ENCODE measurements around the gene RGS3. TPM values are rescaled to one million over a fixed set of nuclear protein-coding genes. Genes with fewer than 3 reads are reported as not detected.
A peak's percentile ranks its signal among the peaks of the same experiment; 100 is the strongest.

The RGS3 gene
- total and polyA plus RNA-seq, 2 of the 13 experiments (the other 11 are each of a cell fraction or from before 2014, with no cell fraction given): 17.1 to 28.8 TPM

- ChIA-PET POLR2A (no interaction called here), CTCF (ENCODE audit: low intra/inter-chr PET ratio, low total read pairs) (no interaction called here)
- H3K4me3 ChIP-seq (replicated peaks in 1 of 3; ENCODE audit: insufficient read depth in 1 of 3, low read depth in 2 of 3, low read length in 3 of 3): no peak overlapping the region
- BruUV-seq (replicated peaks): no TSS peak
- intact Hi-C loops (cut with micrococcal nuclease; ENCODE audit: unreplicated experiment) (no loop called here), in situ Hi-C loops (cut with HindIII; ENCODE audit: extremely low pct_ligation_motif_present, low pct_unique_long_range_greater_than_20kb) (no loop called here)
- peaks cover 38 to 72% of the 10 kb centered on the region in 2 experiments for H3K36me3 ChIP-seq (replicated peaks in 1 of 2; ENCODE audit: control insufficient read depth in 1 of 2, insufficient read depth in 2 of 2, low read length in 2 of 2)
- no peak overlapping the region for H3K4me2 ChIP-seq (ENCODE audit: low read depth, low read length)
- no peaks in the 10 kb centered on the region for H3K9me3 ChIP-seq (ENCODE audit: low read length)
- DNase-seq (ENCODE audit: low spot score) (peak; percentile 37), FAIRE-seq (no peak), ATAC-seq (peak; percentile 51)
- H4K20me1 ChIP-seq (ENCODE audit: insufficient read depth, low read length): no peaks in the 10 kb centered on the region
- no peaks in the 10 kb centered on the region for H3K27me3 ChIP-seq (ENCODE audit: control insufficient read depth in 1 of 2, insufficient read depth in 2 of 2, low read length in 2 of 2)
- H3K4me1 ChIP-seq (ENCODE audit: insufficient read depth, low read length): no peaks in the 10 kb centered on the region
- no peak overlapping the region for H3K27ac ChIP-seq (ENCODE audit: extremely low read length, insufficient read depth, low read length)
- TF ChIP-seq ZNF432 (CRISPR knock-in tag; IDR thresholded peaks at IDR 0.05; ENCODE audit: borderline replicate concordance) (no peak), ZFP37 (CRISPR knock-in tag; IDR thresholded peaks at IDR 0.05; ENCODE audit: borderline replicate concordance) (no peak), ZNF780A (CRISPR knock-in tag; IDR thresholded peaks at IDR 0.05) (no peak), HOXA7 (CRISPR knock-in tag; IDR thresholded peaks at IDR 0.05) (no peak), NFYC (CRISPR knock-in tag; IDR thresholded peaks at IDR 0.05) (peak; percentile 57), SUZ12 (IDR thresholded peaks at IDR 0.05; ENCODE audit: low read depth, low read length) (no peak), NFYB (CRISPR knock-in tag; IDR thresholded peaks at IDR 0.05) (peak; percentile 56; the same call in 1 of the 2 replicates), ZNF792 (CRISPR knock-in tag; IDR thresholded peaks at IDR 0.05) (no peak), ZNF652 (CRISPR knock-in tag; IDR thresholded peaks at IDR 0.05; ENCODE audit: borderline replicate concordance, low read depth) (peak; percentile 80)
- H3K9ac ChIP-seq (ENCODE audit: insufficient read depth, low read depth, low read length): no peak overlapping the region
- WGBS (ENCODE audit: low lambda C conversion rate): 99% methylated on average over 6 of the region's 12 CpGs
- no peaks in the 10 kb centered on the region for H3K79me2 ChIP-seq (ENCODE audit: insufficient read depth, low read length)
- H2AFZ ChIP-seq (ENCODE audit: low read length): no peak overlapping the region
Observed at GRCh38 chr9:113541019-113541900, 77.7 kb downstream of the RGS3 start.

GRCh38 chr9:113542006-113542405 lies 78.5 kb downstream of the RGS3 start:
- Histone ChIP-seq H3K4me2 (ENCODE audit: low read depth, low read length) (no peak overlapping the region), H3K27me3 (ENCODE audit: control insufficient read depth in 1 of 2, insufficient read depth in 2 of 2, low read length in 2 of 2) (no peaks in the 10 kb centered on the region), H3K9ac (ENCODE audit: insufficient read depth, low read depth, low read length) (no peak overlapping the region), H3K79me2 (ENCODE audit: insufficient read depth, low read length) (no peaks in the 10 kb centered on the region), H4K20me1 (ENCODE audit: insufficient read depth, low read length) (no peaks in the 10 kb centered on the region), H3K9me3 (ENCODE audit: low read length) (no peaks in the 10 kb centered on the region), H3K27ac (ENCODE audit: extremely low read length, insufficient read depth, low read length) (no peak overlapping the region), H3K4me3 (replicated peaks in 1 of 3; ENCODE audit: insufficient read depth in 1 of 3, low read depth in 2 of 3, low read length in 3 of 3) (no peak overlapping the region), H2AFZ (ENCODE audit: low read length) (no peak overlapping the region), H3K4me1 (ENCODE audit: insufficient read depth, low read length) (peaks cover 6% of the 10 kb centered on the region), H3K36me3 (replicated peaks in 1 of 2; ENCODE audit: control insufficient read depth in 1 of 2, insufficient read depth in 2 of 2, low read length in 2 of 2) (peaks cover 30 to 65% of the 10 kb centered on the region in 2 experiments)
- intact Hi-C loops (cut with micrococcal nuclease; ENCODE audit: unreplicated experiment): no loop called here
- ChIA-PET POLR2A (no interaction called here), CTCF (ENCODE audit: low intra/inter-chr PET ratio, low total read pairs) (no interaction called here)
- WGBS (ENCODE audit: low lambda C conversion rate): 96% methylated on average over 7 of the region's 7 CpGs
- in situ Hi-C loops (cut with HindIII; ENCODE audit: extremely low pct_ligation_motif_present, low pct_unique_long_range_greater_than_20kb): no loop called here
- FAIRE-seq (no peak), DNase-seq (ENCODE audit: low spot score) (no peak), ATAC-seq (no peak)
- BruUV-seq (replicated peaks): no TSS peak
- TF ChIP-seq MTA1 (CRISPR knock-in tag; IDR thresholded peaks at IDR 0.05; ENCODE audit: borderline replicate concordance) (no peak), CCDC6 (CRISPR knock-in tag; IDR thresholded peaks at IDR 0.05) (no peak), ZNF234 (CRISPR knock-in tag; conservative IDR thresholded peaks at IDR 0.05) (no peak), YEATS2 (CRISPR knock-in tag; IDR thresholded peaks at IDR 0.05; ENCODE audit: borderline replicate concordance) (no peak), GLI4 (CRISPR knock-in tag; IDR thresholded peaks at IDR 0.05; ENCODE audit: borderline replicate concordance) (no peak), MNT (IDR thresholded peaks at IDR 0.05) (no peak), ZNF343 (CRISPR knock-in tag; IDR thresholded peaks at IDR 0.05) (no peak)
